ENCODE measurements around the gene FER1L5. TPM values are rescaled to one million over a fixed set of nuclear protein-coding genes. Genes with fewer than 3 reads are reported as not detected.

The FER1L5 gene
- total RNA-seq, 4 donors from 2014 or later, result not detected

GRCh38 chr2:96700086-96700485 lies 57.5 kb downstream of the FER1L5 start:
- H3K36me3 ChIP-seq, result peaks cover 0 to 11% of the 10 kb centered on the region in 2 donors
- DNase-seq, result no peak
- in situ Hi-C loops (cut with MboI; ENCODE audit: low sequenced_read_pairs in 4 of 4) (no loop called here), intact Hi-C loops (cut with DNase I; ENCODE audit: low total_unique reads) (no loop called here)
- TF ChIP-seq POLR2A (IDR thresholded peaks at IDR 0.05) (no peak), CTCF (IDR thresholded peaks at IDR 0.05 in 4 of 5, conservative IDR thresholded peaks at IDR 0.05 in 1 of 5) (no peak)
- no peaks in the 10 kb centered on the region for H3K27me3 ChIP-seq
- ATAC-seq, result no peak
- H3K27ac ChIP-seq, result no peak overlapping the region
- no peaks in the 10 kb centered on the region for H3K9me3 ChIP-seq
- H3K4me1 ChIP-seq, result no peaks in the 10 kb centered on the region
- H3K4me3 ChIP-seq, result no peak overlapping the region

GRCh38 chr2:96701636-96702035 lies 59.1 kb downstream of the FER1L5 start:
- no peaks in the 10 kb centered on the region for H3K9me3 ChIP-seq
- H3K36me3 ChIP-seq, result peaks cover 0 to 27% of the 10 kb centered on the region in 2 donors

GRCh38 chr2:96702098-96702785 lies 59.7 kb downstream of the FER1L5 start:
- ATAC-seq, result no peak
- Histone ChIP-seq H3K36me3 (peaks cover 0 to 33% of the 10 kb centered on the region in 2 donors), H3K4me3 (no peak overlapping the region), H3K27me3 (no peaks in the 10 kb centered on the region), H3K4me1 (no peaks in the 10 kb centered on the region), H3K9me3 (no peaks in the 10 kb centered on the region), H3K27ac (no peak overlapping the region)
- intact Hi-C loops (cut with DNase I; ENCODE audit: low total_unique reads) (no loop called here), in situ Hi-C loops (cut with MboI; ENCODE audit: low sequenced_read_pairs in 4 of 4) (no loop called here)
- TF ChIP-seq CTCF (IDR thresholded peaks at IDR 0.05 in 4 of 5, conservative IDR thresholded peaks at IDR 0.05 in 1 of 5), result no peak
- no peak for TF ChIP-seq POLR2A (IDR thresholded peaks at IDR 0.05)
- no peak for DNase-seq

More at GRCh38 chr2:96701636-96702035, 59.1 kb downstream of the FER1L5 start:
- H3K27me3 ChIP-seq, result no peaks in the 10 kb centered on the region
- no peak overlapping the region for H3K27ac ChIP-seq
- intact Hi-C loops (cut with DNase I; ENCODE audit: low total_unique reads), result no loop called here
- no peak for TF ChIP-seq CTCF (IDR thresholded peaks at IDR 0.05 in 4 of 5, conservative IDR thresholded peaks at IDR 0.05 in 1 of 5)
- no peak for TF ChIP-seq POLR2A (IDR thresholded peaks at IDR 0.05)
- no peak for DNase-seq
- no peak overlapping the region for H3K4me3 ChIP-seq
- no peaks in the 10 kb centered on the region for H3K4me1 ChIP-seq
- in situ Hi-C loops (cut with MboI; ENCODE audit: low sequenced_read_pairs in 4 of 4), result no loop called here
- no peak for ATAC-seq

- ATAC-seq, result no peak
- in situ Hi-C loops (cut with MboI; ENCODE audit: low sequenced_read_pairs in 4 of 4) (no loop called here), intact Hi-C loops (cut with DNase I; ENCODE audit: low total_unique reads) (no loop called here)
- Histone ChIP-seq H3K36me3 (peaks cover 0 to 42% of the 10 kb centered on the region in 2 donors), H3K4me3 (no peak overlapping the region), H3K9me3 (no peaks in the 10 kb centered on the region), H3K27ac (no peak overlapping the region), H3K4me1 (no peaks in the 10 kb centered on the region), H3K27me3 (no peaks in the 10 kb centered on the region)
- no peak for DNase-seq
- no peak for TF ChIP-seq POLR2A (IDR thresholded peaks at IDR 0.05)
- TF ChIP-seq CTCF (IDR thresholded peaks at IDR 0.05 in 4 of 5, conservative IDR thresholded peaks at IDR 0.05 in 1 of 5), result no peak
Observed at GRCh38 chr2:96703021-96703751, 60.6 kb downstream of the FER1L5 start.
